Gastrocnemius medialis (tissue), 4 donors: ENCODE results near the gene SEMA4G. TPM values are rescaled to one million over a fixed set of nuclear protein-coding genes. Genes with fewer than 3 reads are reported as not detected.

ENCODE experiments used
- ATAC-seq, 2 donors: fragments of 150-250 bp; one replicate each; pipeline ENCODE4 v1.9.1; 2016
- DNase-seq, 2 donors: peaks; one replicate each; pipeline ENCODE4 v3.0.0-alpha.2; 2019
- H3K27ac ChIP-seq, 4 donors: fragments of 200-600 bp; sonication (generic); 1 replicate in 1 of 4; 2 replicates in 3 of 4; pipeline ENCODE4 v1.5.1; 2016 to 2018; ENCODE audit warnings: mild to moderate bottlenecking in 2 of 4, moderate library complexity in 1 of 4
- H3K27me3 ChIP-seq, 3 donors: fragments of 200-600 bp; sonication (generic) in 2 of 3; 1 replicate in 1 of 3; 2 replicates in 2 of 3; pipeline versions ENCODE4 v1.5.1 to v1.6.0; 2016 to 2019; ENCODE audit warnings: mild to moderate bottlenecking in 1 of 3, moderate library complexity in 1 of 3
- H3K36me3 ChIP-seq, 2 donors: fragments of 200-600 bp; sonication (generic) in 1 of 2; one replicate each; pipeline ENCODE4 v1.5.1; 2017 to 2018
- H3K4me1 ChIP-seq, 2 donors: fragments of 200-600 bp; sonication (generic) in 1 of 2; one replicate each; pipeline ENCODE4 v1.5.1; 2016 to 2017; ENCODE audit warnings: mild to moderate bottlenecking in 2 of 2
- H3K4me3 ChIP-seq, 4 donors: fragments of 200-600 bp; sonication (generic) in 3 of 4; 1 replicate in 1 of 4; 2 replicates in 3 of 4; pipeline ENCODE4 v1.5.1; 2016 to 2019; ENCODE audit warnings: mild to moderate bottlenecking in 2 of 4
- H3K9me3 ChIP-seq, 3 donors: fragments of 200-600 bp; sonication (generic) in 2 of 3; 1 replicate in 1 of 3; 2 replicates in 2 of 3; pipeline ENCODE4 v1.5.1; 2016 to 2019
- CTCF ChIP-seq, 5 experiments: fragments of 450-650 bp in 3 of 5; fragments of 200-600 bp in 2 of 5; sonication (generic) in 2 of 5; IDR thresholded peaks in 4 of 5; conservative IDR thresholded peaks in 1 of 5; 1 replicate in 4 of 5; 2 replicates in 1 of 5; pipeline ENCODE4 v1.5.1; 2016 to 2019; ENCODE audit warnings: antibody characterized with exemption in 5 of 5, mild to moderate bottlenecking in 3 of 5, moderate library complexity in 3 of 5
- POLR2A ChIP-seq, 2 donors: fragments of 450-650 bp; IDR thresholded peaks; one replicate each; pipeline ENCODE4 v1.6.1; 2017; ENCODE audit warnings: antibody characterized with exemption in 2 of 2, mild to moderate bottlenecking in 2 of 2, moderate library complexity in 2 of 2
- in situ Hi-C, 4 donors: fragments of 200-750 bp; cut with MboI; loops; one replicate each; pipeline versions ENCODE4 v1.15.0 to v1.8.0; 2017; ENCODE audit warnings: low sequenced_read_pairs in 4 of 4
- intact Hi-C: fragments of 100-400 bp; cut with DNase I; formaldehyde crosslinking; loops from one replicate; pipeline ENCODE4 v1.15.1; 2023; ENCODE audit warnings: low total_unique reads
- total RNA-seq, 4 donors: library from RNA; depleted of rRNA; stranded (reverse); fragments of >200 nt; gene quantifications; one replicate each; pipeline versions ENCODE4 v1.1.0 to v1.2.3, GENCODE V29; 2016

SEMA4G gene
- total RNA-seq, 4 donors from 2014 or later, result 0.46 to 1.1 (median 0.52) TPM

- intact Hi-C loops, result loop anchor here (1.0 kb wide), 1 partner anchor 20 kb away; no protein-coding TSS in a partner anchor
- ATAC-seq (no peak), DNase-seq (no peak)
- TF ChIP-seq CTCF (IDR thresholded peaks at IDR 0.05 in 4 of 5, conservative IDR thresholded peaks at IDR 0.05 in 1 of 5) (peak; percentile 64 to 79 (median 73)), POLR2A (IDR thresholded peaks at IDR 0.05) (no peak)
- in situ Hi-C loops, result no loop called here
- H3K9me3 ChIP-seq, result no peaks in the 10 kb centered on the region
- H3K27me3 ChIP-seq, result no peaks in the 10 kb centered on the region
- H3K27ac ChIP-seq, result no peak overlapping the region
- peaks cover 17 to 19% of the 10 kb centered on the region in 2 donors for H3K4me1 ChIP-seq
- peaks cover 0 to 34% of the 10 kb centered on the region in 2 donors for H3K36me3 ChIP-seq
- no peak overlapping the region for H3K4me3 ChIP-seq
Measured at GRCh38 chr10:100993986-100994708, 24.8 kb downstream of the SEMA4G start.

GRCh38 chr10:100995181-100995580 lies 25.9 kb downstream of the SEMA4G start:
- intact Hi-C loops, result no loop called here
- Histone ChIP-seq H3K9me3 (no peaks in the 10 kb centered on the region), H3K4me3 (no peak overlapping the region), H3K36me3 (peaks cover 0 to 28% of the 10 kb centered on the region in 2 donors), H3K27ac (peak overlapping the region in 1 of 4 donors; percentile 100), H3K27me3 (no peaks in the 10 kb centered on the region), H3K4me1 (peaks cover 8 to 21% of the 10 kb centered on the region in 2 donors)
- no peak for ATAC-seq
- no peak for DNase-seq
- in situ Hi-C loops, result no loop called here
- TF ChIP-seq CTCF (IDR thresholded peaks at IDR 0.05 in 4 of 5, conservative IDR thresholded peaks at IDR 0.05 in 1 of 5) (no peak), POLR2A (IDR thresholded peaks at IDR 0.05) (no peak)

- H3K27me3 ChIP-seq, result no peaks in the 10 kb centered on the region
- peaks cover 0 to 14% of the 10 kb centered on the region in 2 donors for H3K36me3 ChIP-seq
- TF ChIP-seq CTCF (IDR thresholded peaks at IDR 0.05 in 4 of 5, conservative IDR thresholded peaks at IDR 0.05 in 1 of 5), result no peak
- TF ChIP-seq POLR2A (IDR thresholded peaks at IDR 0.05), result no peak
- ATAC-seq, result no peak
- intact Hi-C loops, result no loop called here
- H3K27ac ChIP-seq, result peak overlapping the region; percentile 95 to 100 (median 98)
- peak overlapping the region; percentile 65 to 97 (median 86) for H3K4me3 ChIP-seq
- in situ Hi-C loops, result no loop called here
- H3K4me1 ChIP-seq, result peaks cover 19 to 34% of the 10 kb centered on the region in 2 donors
- no peaks in the 10 kb centered on the region for H3K9me3 ChIP-seq
- no peak for DNase-seq
Measured at GRCh38 chr10:100996678-100997359, 27.5 kb downstream of the SEMA4G start.

GRCh38 chr10:100997360-100998182 lies 28.3 kb downstream of the SEMA4G start:
- Histone ChIP-seq H3K9me3 (no peaks in the 10 kb centered on the region), H3K4me1 (peaks cover 27 to 41% of the 10 kb centered on the region in 2 donors), H3K27ac (peak overlapping the region; percentile 95 to 100 (median 98)), H3K36me3 (peaks cover 0 to 14% of the 10 kb centered on the region in 2 donors), H3K4me3 (peak overlapping the region; percentile 65 to 97 (median 86)), H3K27me3 (no peaks in the 10 kb centered on the region)
- ATAC-seq (peak; percentile 40 to 53), DNase-seq (peak; percentile 71 to 86)
- intact Hi-C loops, result loop anchor here (1.0 to 2.0 kb wide), 3 partner anchors 16 to 85 kb away; partner anchors contain the start of genes KAZALD1 and SLF2
- TF ChIP-seq POLR2A (IDR thresholded peaks at IDR 0.05), result peak in 1 of 2 donors; percentile 47
- TF ChIP-seq CTCF (IDR thresholded peaks at IDR 0.05 in 4 of 5, conservative IDR thresholded peaks at IDR 0.05 in 1 of 5), result peak; percentile 87 to 97 (median 95)
- in situ Hi-C loops, result no loop called here
